Measurements from ENCODE around the gene FCAR. TPM values are rescaled to one million over a fixed set of nuclear protein-coding genes. Genes with fewer than 3 reads are reported as not detected.
"Not testable (repeated sequence)": the region's sequence is repeated elsewhere in the genome, so short reads cannot be mapped to it uniquely, and the experiment has no call there.

FCAR gene
- total RNA-seq, 1 experiment from 2014 or later: not detected

DNA sequence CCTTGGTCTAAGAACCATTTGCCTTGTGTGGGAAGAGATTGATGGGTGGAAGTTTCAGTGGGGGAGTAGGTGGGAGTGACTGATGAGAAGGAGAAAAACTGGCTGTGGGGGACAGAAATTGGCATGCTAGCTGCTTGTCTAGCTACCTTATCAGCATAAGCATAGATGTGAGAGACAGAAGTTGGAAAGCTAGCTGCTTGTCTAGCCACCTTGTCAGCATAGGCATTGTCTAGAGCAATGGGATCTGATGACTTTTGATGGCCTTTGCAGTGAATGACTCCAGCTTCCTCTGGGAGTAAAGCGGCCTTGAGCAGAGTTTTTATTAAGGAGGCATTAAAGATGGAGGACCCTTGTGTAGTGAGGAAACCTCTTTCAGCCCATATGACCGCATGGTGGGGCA is 22.0 kb downstream of the FCAR start:
- intact Hi-C loops (cut with micrococcal nuclease): no loop called here
- Histone ChIP-seq H3K27me3 (ENCODE audit: insufficient read depth, low read length) (no peaks in the 10 kb centered on the region), H2AFZ (ENCODE audit: low read depth, low read length, poor library complexity, severe bottlenecking) (no peak overlapping the region), H4K20me1 (ENCODE audit: insufficient read depth) (no peaks in the 10 kb centered on the region), H3K4me3 (replicated peaks in 1 of 2; ENCODE audit: low read depth in 1 of 2, low read length in 2 of 2) (no peak overlapping the region), H3K36me3 (ENCODE audit: control insufficient read depth in 1 of 2, insufficient read depth in 2 of 2, low read length in 2 of 2) (no peaks in the 10 kb centered on the region), H3K4me2 (ENCODE audit: low read length) (no peak overlapping the region), H3K79me2 (ENCODE audit: insufficient read depth, low read length) (no peaks in the 10 kb centered on the region), H3K27ac (ENCODE audit: low read depth, low read length) (no peak overlapping the region), H3K9me2 (ENCODE audit: insufficient read depth) (no peaks in the 10 kb centered on the region), H3K4me1 (ENCODE audit: control insufficient read depth in 1 of 2, insufficient read depth in 2 of 2, low read length in 2 of 2) (peaks cover 4 to 8% of the 10 kb centered on the region in 2 experiments; a peak in 3 of 4 replicates), H3K9ac (ENCODE audit: low read length) (no peak overlapping the region), H3K9me3 (ENCODE audit: control insufficient read depth in 1 of 2, insufficient read depth in 1 of 2, low read depth in 1 of 2, low read length in 2 of 2) (no peaks in the 10 kb centered on the region)
- ATAC-seq (no peak), DNase-seq (ENCODE audit: low read depth, low spot score) (no peak)
- BruUV-seq (replicated peaks): no TSS peak
- ChIA-PET CTCF (no interaction called here), RAD21 (ENCODE audit: low non-redundant PET in 1 of 2, low total read pairs in 2 of 2, uncharacterized antibody in 2 of 2, unreplicated experiment in 2 of 2) (no interaction called here), POLR2A (no interaction called here)
- TF ChIP-seq ZFX (IDR thresholded peaks at IDR 0.05) (no peak), EZH2 (IDR thresholded peaks at IDR 0.05) (no peak), YY1 (IDR thresholded peaks at IDR 0.05; ENCODE audit: extremely low read depth, insufficient replicate concordance, low read depth, low read length) (no peak), CEBPB (IDR thresholded peaks at IDR 0.05; ENCODE audit: low read depth) (no peak), JUND (IDR thresholded peaks at IDR 0.05) (no peak)
- TF ChIP-seq, protein P1, sequence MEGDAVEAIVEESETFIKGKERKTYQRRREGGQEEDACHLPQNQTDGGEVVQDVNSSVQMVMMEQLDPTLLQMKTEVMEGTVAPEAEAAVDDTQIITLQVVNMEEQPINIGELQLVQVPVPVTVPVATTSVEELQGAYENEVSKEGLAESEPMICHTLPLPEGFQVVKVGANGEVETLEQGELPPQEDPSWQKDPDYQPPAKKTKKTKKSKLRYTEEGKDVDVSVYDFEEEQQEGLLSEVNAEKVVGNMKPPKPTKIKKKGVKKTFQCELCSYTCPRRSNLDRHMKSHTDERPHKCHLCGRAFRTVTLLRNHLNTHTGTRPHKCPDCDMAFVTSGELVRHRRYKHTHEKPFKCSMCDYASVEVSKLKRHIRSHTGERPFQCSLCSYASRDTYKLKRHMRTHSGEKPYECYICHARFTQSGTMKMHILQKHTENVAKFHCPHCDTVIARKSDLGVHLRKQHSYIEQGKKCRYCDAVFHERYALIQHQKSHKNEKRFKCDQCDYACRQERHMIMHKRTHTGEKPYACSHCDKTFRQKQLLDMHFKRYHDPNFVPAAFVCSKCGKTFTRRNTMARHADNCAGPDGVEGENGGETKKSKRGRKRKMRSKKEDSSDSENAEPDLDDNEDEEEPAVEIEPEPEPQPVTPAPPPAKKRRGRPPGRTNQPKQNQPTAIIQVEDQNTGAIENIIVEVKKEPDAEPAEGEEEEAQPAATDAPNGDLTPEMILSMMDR (IDR thresholded peaks at IDR 0.05 in 2 of 3, conservative IDR thresholded peaks at IDR 0.05 in 1 of 3; ENCODE audit: borderline replicate concordance in 1 of 3, insufficient read depth in 1 of 3, low read depth in 2 of 3, low read length in 2 of 3): no peak

DNA sequence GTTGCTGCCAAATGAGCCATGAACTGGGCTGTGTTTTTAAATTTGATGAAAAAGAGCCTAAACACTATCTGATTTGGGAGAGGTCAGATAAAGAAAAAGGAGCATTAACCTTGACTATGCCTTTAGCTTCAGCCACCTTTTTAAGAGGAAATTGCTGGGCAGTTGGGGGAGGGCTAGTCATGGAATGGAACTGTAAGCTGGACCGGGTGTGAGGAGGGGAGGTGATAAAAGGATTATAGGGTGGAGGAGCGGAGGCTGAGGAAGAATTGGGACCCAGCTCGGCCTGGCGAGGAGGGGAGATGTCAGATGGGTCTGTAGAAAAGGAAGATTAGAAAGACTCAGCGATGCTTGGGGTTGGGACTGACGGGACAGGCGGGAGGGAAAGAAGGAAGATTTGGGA is 24.6 kb downstream of the FCAR start:
- DNase-seq (ENCODE audit: low read depth, low spot score); H3K4me3 ChIP-seq (replicated peaks in 1 of 2; ENCODE audit: low read depth in 1 of 2, low read length in 2 of 2); H3K9me2 ChIP-seq (ENCODE audit: insufficient read depth); H3K27ac ChIP-seq (ENCODE audit: low read depth, low read length); H3K4me1 ChIP-seq (ENCODE audit: control insufficient read depth in 1 of 2, insufficient read depth in 2 of 2, low read length in 2 of 2); H2AFZ ChIP-seq (ENCODE audit: low read depth, low read length, poor library complexity, severe bottlenecking); RAD21 ChIA-PET (ENCODE audit: low non-redundant PET in 1 of 2, low total read pairs in 2 of 2, uncharacterized antibody in 2 of 2, unreplicated experiment in 2 of 2); intact Hi-C loops (cut with micrococcal nuclease); ATAC-seq; H3K36me3 ChIP-seq (ENCODE audit: control insufficient read depth in 1 of 2, insufficient read depth in 2 of 2, low read length in 2 of 2); H3K4me2 ChIP-seq (ENCODE audit: low read length); H3K79me2 ChIP-seq (ENCODE audit: insufficient read depth, low read length); BruUV-seq (replicated peaks); POLR2A ChIA-PET; H3K9ac ChIP-seq (ENCODE audit: low read length); H4K20me1 ChIP-seq (ENCODE audit: insufficient read depth); H3K9me3 ChIP-seq (ENCODE audit: control insufficient read depth in 1 of 2, insufficient read depth in 1 of 2, low read depth in 1 of 2, low read length in 2 of 2); H3K27me3 ChIP-seq (ENCODE audit: insufficient read depth, low read length): not testable (repeated sequence)
- CTCF ChIA-PET: interaction anchor here (1.2 kb wide), 1 partner anchor 224 kb away, joined by 3 read pairs; no protein-coding TSS in a partner anchor

DNA sequence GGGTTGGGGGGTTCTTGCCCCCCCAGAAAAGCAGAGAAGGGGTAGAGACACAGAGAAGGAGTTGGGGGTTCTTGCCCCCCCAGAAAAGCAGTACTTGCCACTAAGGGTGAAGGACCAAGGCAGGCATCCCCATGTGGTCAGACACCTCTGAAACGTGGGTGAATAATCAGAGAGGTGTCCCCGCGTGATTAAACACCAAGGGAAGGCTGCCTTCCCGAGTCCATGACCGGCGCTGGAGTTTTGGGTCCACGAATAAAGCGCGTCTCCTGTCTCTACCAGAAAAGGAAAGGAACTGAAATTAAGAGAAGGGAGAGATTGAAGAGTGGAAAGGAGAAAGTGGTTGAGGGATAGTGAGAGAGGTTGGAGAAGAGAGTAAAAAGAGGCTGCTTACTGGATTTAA is 25.6 kb downstream of the FCAR start:
- CTCF ChIA-PET; BruUV-seq (replicated peaks); intact Hi-C loops (cut with micrococcal nuclease); H4K20me1 ChIP-seq (ENCODE audit: insufficient read depth); ATAC-seq; DNase-seq (ENCODE audit: low read depth, low spot score); H3K4me3 ChIP-seq (replicated peaks in 1 of 2; ENCODE audit: low read depth in 1 of 2, low read length in 2 of 2); H3K9me2 ChIP-seq (ENCODE audit: insufficient read depth); H3K4me1 ChIP-seq (ENCODE audit: control insufficient read depth in 1 of 2, insufficient read depth in 2 of 2, low read length in 2 of 2); H3K36me3 ChIP-seq (ENCODE audit: control insufficient read depth in 1 of 2, insufficient read depth in 2 of 2, low read length in 2 of 2); H2AFZ ChIP-seq (ENCODE audit: low read depth, low read length, poor library complexity, severe bottlenecking); H3K4me2 ChIP-seq (ENCODE audit: low read length); POLR2A ChIA-PET; H3K27me3 ChIP-seq (ENCODE audit: insufficient read depth, low read length); RAD21 ChIA-PET (ENCODE audit: low non-redundant PET in 1 of 2, low total read pairs in 2 of 2, uncharacterized antibody in 2 of 2, unreplicated experiment in 2 of 2); H3K79me2 ChIP-seq (ENCODE audit: insufficient read depth, low read length); H3K9me3 ChIP-seq (ENCODE audit: control insufficient read depth in 1 of 2, insufficient read depth in 1 of 2, low read depth in 1 of 2, low read length in 2 of 2); H3K27ac ChIP-seq (ENCODE audit: low read depth, low read length); H3K9ac ChIP-seq (ENCODE audit: low read length): not testable (repeated sequence)

DNA sequence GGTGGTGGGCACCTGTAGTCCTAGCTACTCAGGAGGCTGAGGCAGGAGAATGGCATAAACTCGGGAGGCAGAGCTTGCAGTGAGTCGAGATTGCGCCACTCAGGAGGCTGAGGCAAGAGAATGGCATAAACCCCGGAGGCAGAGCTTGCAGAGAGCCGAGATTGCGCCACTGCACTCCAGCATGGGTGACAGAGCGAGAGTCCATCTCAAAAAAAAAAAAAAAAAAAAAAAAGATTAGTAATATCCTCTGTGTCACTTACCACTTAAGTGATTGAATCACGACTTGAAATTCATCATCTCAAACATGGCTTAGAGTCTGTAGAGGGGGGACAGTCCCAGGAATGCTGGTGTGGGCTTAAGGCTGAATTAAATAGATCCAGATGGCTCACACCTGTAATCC is 27.1 kb downstream of the FCAR start:
- ATAC-seq, CTCF ChIA-PET: not testable (repeated sequence)

More for the DNA sequence above, 27.1 kb downstream of the FCAR start:
- BruUV-seq (replicated peaks); POLR2A ChIA-PET; H3K4me2 ChIP-seq (ENCODE audit: low read length); intact Hi-C loops (cut with micrococcal nuclease); H3K4me3 ChIP-seq (replicated peaks in 1 of 2; ENCODE audit: low read depth in 1 of 2, low read length in 2 of 2); DNase-seq (ENCODE audit: low read depth, low spot score); H3K9ac ChIP-seq (ENCODE audit: low read length); H2AFZ ChIP-seq (ENCODE audit: low read depth, low read length, poor library complexity, severe bottlenecking); H4K20me1 ChIP-seq (ENCODE audit: insufficient read depth); H3K9me3 ChIP-seq (ENCODE audit: control insufficient read depth in 1 of 2, insufficient read depth in 1 of 2, low read depth in 1 of 2, low read length in 2 of 2); H3K27me3 ChIP-seq (ENCODE audit: insufficient read depth, low read length); H3K9me2 ChIP-seq (ENCODE audit: insufficient read depth); RAD21 ChIA-PET (ENCODE audit: low non-redundant PET in 1 of 2, low total read pairs in 2 of 2, uncharacterized antibody in 2 of 2, unreplicated experiment in 2 of 2); H3K27ac ChIP-seq (ENCODE audit: low read depth, low read length); H3K79me2 ChIP-seq (ENCODE audit: insufficient read depth, low read length); H3K36me3 ChIP-seq (ENCODE audit: control insufficient read depth in 1 of 2, insufficient read depth in 2 of 2, low read length in 2 of 2); H3K4me1 ChIP-seq (ENCODE audit: control insufficient read depth in 1 of 2, insufficient read depth in 2 of 2, low read length in 2 of 2): not testable (repeated sequence)
